ENCODE results near the gene MRPS10.

DNA sequence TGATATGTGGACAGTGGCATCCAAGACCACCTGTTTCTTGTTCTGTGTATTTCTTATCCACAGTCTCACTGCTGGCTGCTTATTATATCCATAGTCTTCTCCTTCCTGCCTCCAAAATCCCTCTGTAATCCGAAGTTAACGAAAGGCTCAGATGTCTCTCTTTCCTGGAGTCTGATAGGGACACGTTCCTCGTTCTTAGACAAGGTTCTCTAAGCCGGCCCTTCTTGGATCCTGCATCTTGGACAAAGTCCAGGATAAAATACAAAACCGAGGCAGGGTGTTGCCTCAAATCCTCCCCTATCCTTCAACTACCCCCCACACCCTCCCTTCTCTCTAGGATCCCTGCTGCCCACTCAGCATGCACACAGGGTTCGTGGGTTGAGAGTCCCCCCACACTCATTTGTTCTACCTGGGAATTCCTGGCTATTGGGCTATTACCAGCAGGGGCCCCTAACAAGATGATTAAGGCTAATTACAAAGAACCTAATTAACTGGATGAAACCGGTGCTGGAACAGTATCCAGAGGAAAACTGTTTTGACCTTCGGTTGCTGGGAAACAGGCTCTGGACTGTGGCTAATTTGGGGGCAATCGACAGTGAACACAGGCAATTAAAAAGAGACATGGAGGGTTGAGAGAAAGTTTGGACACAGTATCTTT is 32.7 kb upstream of the MRPS10 start:
- TF ChIP-seq, protein P1, sequence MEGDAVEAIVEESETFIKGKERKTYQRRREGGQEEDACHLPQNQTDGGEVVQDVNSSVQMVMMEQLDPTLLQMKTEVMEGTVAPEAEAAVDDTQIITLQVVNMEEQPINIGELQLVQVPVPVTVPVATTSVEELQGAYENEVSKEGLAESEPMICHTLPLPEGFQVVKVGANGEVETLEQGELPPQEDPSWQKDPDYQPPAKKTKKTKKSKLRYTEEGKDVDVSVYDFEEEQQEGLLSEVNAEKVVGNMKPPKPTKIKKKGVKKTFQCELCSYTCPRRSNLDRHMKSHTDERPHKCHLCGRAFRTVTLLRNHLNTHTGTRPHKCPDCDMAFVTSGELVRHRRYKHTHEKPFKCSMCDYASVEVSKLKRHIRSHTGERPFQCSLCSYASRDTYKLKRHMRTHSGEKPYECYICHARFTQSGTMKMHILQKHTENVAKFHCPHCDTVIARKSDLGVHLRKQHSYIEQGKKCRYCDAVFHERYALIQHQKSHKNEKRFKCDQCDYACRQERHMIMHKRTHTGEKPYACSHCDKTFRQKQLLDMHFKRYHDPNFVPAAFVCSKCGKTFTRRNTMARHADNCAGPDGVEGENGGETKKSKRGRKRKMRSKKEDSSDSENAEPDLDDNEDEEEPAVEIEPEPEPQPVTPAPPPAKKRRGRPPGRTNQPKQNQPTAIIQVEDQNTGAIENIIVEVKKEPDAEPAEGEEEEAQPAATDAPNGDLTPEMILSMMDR (IDR thresholded peaks at IDR 0.05; ENCODE audit: low read depth, low read length, poor library complexity, severe bottlenecking) = no peak
- TF ChIP-seq EZH2phosphoT487 (IDR thresholded peaks at IDR 0.05; ENCODE audit: borderline replicate concordance, low read length) = no peak
